Measurements from ENCODE around the gene AAK1. TPM values are rescaled to one million over a fixed set of nuclear protein-coding genes. Genes with fewer than 3 reads are reported as not detected.
A peak's percentile ranks its signal among the peaks of the same experiment; 100 is the strongest.

The AAK1 gene
- total RNA-seq, 1 experiment from 2014 or later = 30.6 TPM

- H3K4me3 Mint-ChIP-seq = no peak overlapping the region
- WGBS (ENCODE audit: extremely low coverage, insufficient read length, low lambda C conversion rate) = no CpG with 5 or more reads among the region's 3 CpGs
- H3K23ac ChIP-seq (ENCODE audit: insufficient read length, low read depth, low read length) = no peak overlapping the region
Observed at GRCh38 chr2:69499242-69499641, 144.3 kb downstream of the AAK1 start.

More at GRCh38 chr2:69499242-69499641, 144.3 kb downstream of the AAK1 start:
- Histone ChIP-seq H3K4ac (ENCODE audit: low read depth, low read length) (no peak overlapping the region), H3K79me2 (ENCODE audit: insufficient read depth, low read length) (no peaks in the 10 kb centered on the region), H3K27me3 (ENCODE audit: insufficient read depth, low read length) (no peaks in the 10 kb centered on the region), H4K91ac (ENCODE audit: insufficient read length, low read depth, low read length) (no peak overlapping the region), H2BK15ac (ENCODE audit: low read depth, low read length) (no peak overlapping the region), H3K27ac (ENCODE audit: insufficient read length, low read depth, low read length) (no peak overlapping the region), H2BK20ac (ENCODE audit: low read depth, low read length, poor library complexity, severe bottlenecking) (no peak overlapping the region), H4K20me1 (ENCODE audit: control insufficient read depth, insufficient read depth, insufficient read length) (no peaks in the 10 kb centered on the region), H3K4me2 (ENCODE audit: insufficient read depth, insufficient read length, low read length) (no peak overlapping the region), H3K4me1 (ENCODE audit: insufficient read depth, low read length) (no peaks in the 10 kb centered on the region; the same call in 1 of the 2 replicates), H3K79me1 (ENCODE audit: insufficient read depth, low read depth, low read length, poor library complexity, severe bottlenecking) (no peaks in the 10 kb centered on the region), H3K9ac (ENCODE audit: extremely low read depth, insufficient read length, low read length) (no peak overlapping the region), H3T11ph (ENCODE audit: low read length) (no peak overlapping the region), H3K14ac (ENCODE audit: insufficient read depth, low read length) (no peak overlapping the region), H2BK120ac (ENCODE audit: low read depth, low read length, poor library complexity, severe bottlenecking) (no peak overlapping the region), H3K56ac (ENCODE audit: insufficient read length, low read depth, low read length) (no peak overlapping the region), H3K9me3 (ENCODE audit: control insufficient read depth, low read depth, low read length) (no peaks in the 10 kb centered on the region), H3K18ac (ENCODE audit: insufficient read length, low read depth, low read length) (no peak overlapping the region), H4K8ac (replicated peaks; ENCODE audit: insufficient read length, low read depth, low read length) (no peak overlapping the region), H2AFZ (ENCODE audit: low read length) (no peak overlapping the region), H2AK5ac (ENCODE audit: insufficient read length, low read length) (no peak overlapping the region), H2BK12ac (ENCODE audit: insufficient read length, low read depth, low read length) (no peak overlapping the region), H3K23me2 (ENCODE audit: insufficient read length, low read depth, low read length, poor library complexity, severe bottlenecking) (no peaks in the 10 kb centered on the region), H4K5ac (ENCODE audit: insufficient read length, low read depth, low read length) (no peak overlapping the region), H2BK5ac (ENCODE audit: insufficient read length, low read length) (no peak overlapping the region)
- Mint-ChIP-seq H3K27me3 (ENCODE audit: low read depth) (no peaks in the 10 kb centered on the region), H3K9me3 (no peaks in the 10 kb centered on the region), H3K36me3 (ENCODE audit: insufficient read depth in 1 of 3, low read depth in 3 of 3) (peaks cover 0 to 8% (median 4%) of the 10 kb centered on the region in 3 experiments; a peak in 3 of 7 replicates), H3K4me1 (peaks cover 17 to 20% of the 10 kb centered on the region in 2 experiments), H3K27ac (peak overlapping the region in 1 of 3 experiments; percentile 56; a peak in 3 of 7 replicates)
- no peak for TF ChIP-seq CTCF (conservative IDR thresholded peaks at IDR 0.05)
- no peak for DNase-seq
